ENCODE results near the gene KRTAP10-1.
"Not testable (repeated sequence)": the region's sequence is repeated elsewhere in the genome, so short reads cannot be mapped to it uniquely, and the experiment has no call there.

GRCh38 chr21:44503006-44503889 is 36.7 kb downstream of the KRTAP10-1 start:
- TF ChIP-seq CTCF (IDR thresholded peaks at IDR 0.05); POLR2AphosphoS5 (IDR thresholded peaks at IDR 0.05; ENCODE audit: low read depth, low read length); SIN3A (IDR thresholded peaks at IDR 0.05; ENCODE audit: borderline replicate concordance, insufficient read depth, low read depth, low read length); REST (IDR thresholded peaks at IDR 0.05; ENCODE audit: insufficient read depth in 1 of 2, low read depth in 2 of 2, low read length in 1 of 2): not testable (repeated sequence)
